Testis (tissue), 3 donors: Measurements from ENCODE around the gene SERPINA12. TPM values are rescaled to one million over a fixed set of nuclear protein-coding genes. Genes with fewer than 3 reads are reported as not detected.

Experiments
- DNase-seq: peaks from one replicate; pipeline ENCODE4 v3.0.0-alpha.2; 2019
- H3K27ac ChIP-seq, 2 donors: fragments of 200-600 bp; sonication (generic); one replicate each; pipeline ENCODE4 v1.5.1; 2019
- H3K27me3 ChIP-seq: fragments of 200-600 bp; sonication (generic); one replicate; pipeline ENCODE4 v1.5.1; 2019
- H3K36me3 ChIP-seq: fragments of 200-600 bp; sonication (generic); one replicate; pipeline ENCODE4 v1.5.1; 2017; ENCODE audit warnings: low read depth; ENCODE audit errors: missing control alignments
- H3K4me1 ChIP-seq: fragments of 200-600 bp; sonication (generic); one replicate; pipeline ENCODE4 v1.5.1; 2019
- H3K4me3 ChIP-seq, 2 donors: fragments of 200-600 bp; sonication (generic); one replicate each; pipeline ENCODE4 v1.5.1; 2017 to 2019
- H3K9me3 ChIP-seq: fragments of 200-600 bp; sonication (generic); one replicate; pipeline ENCODE4 v1.5.1; 2017
- POLR2A ChIP-seq: fragments of 450-650 bp; IDR thresholded peaks from one replicate; pipeline ENCODE4 v1.6.1; 2017; ENCODE audit warnings: antibody characterized with exemption, mild to moderate bottlenecking, moderate library complexity
- WGBS, 2 donors: methylation state at CpG; one replicate each; pipeline ENCODE4 v1.1.5; 2018; 5-methylcytosine and 5-hydroxymethylcytosine counted together
- intact Hi-C: fragments of 100-400 bp; cut with DNase I; formaldehyde crosslinking; loops from one replicate; pipeline ENCODE4 v1.15.1; 2023; ENCODE audit warnings: low total_unique reads
- polyA plus RNA-seq: library from polyadenylated mRNA; stranded (reverse); fragments of 350-450 nt; fragmentation: Illumina TruSeq; extraction: RNeasy Lipid Tissue Mini Kit (QIAGEN cat#74804); gene quantifications from one replicate; pipeline ENCODE4 v1.2.3, GENCODE V29; 2014; ENCODE audit warnings: low read depth, low replicate concordance; ENCODE audit not compliant: insufficient read depth
- total RNA-seq, 2 donors: library from RNA; depleted of rRNA; stranded (reverse); fragments of >200 nt; gene quantifications; one replicate each; pipeline ENCODE4 v1.2.3, GENCODE V29; 2016
- TF ChIP-seq, protein P1 (sequence below), 3 experiments: fragments of 450-650 bp in 2 of 3; fragments of 200-600 bp in 1 of 3; sonication (generic) in 1 of 3; IDR thresholded peaks; one replicate each; pipeline ENCODE4 v1.5.1; 2016 to 2019; ENCODE audit warnings: antibody characterized with exemption in 3 of 3, mild to moderate bottlenecking in 2 of 3, moderate library complexity in 1 of 3

Gene SERPINA12
- total and polyA plus RNA-seq, 3 donors from 2014 or later: 0.25 to 0.47 TPM; not detected in 1

GRCh38 chr14:94441531-94442205, 67.6 kb downstream of the SERPINA12 start:
- Histone ChIP-seq H3K36me3 (no peaks in the 10 kb centered on the region), H3K27ac (no peak overlapping the region), H3K4me1 (no peaks in the 10 kb centered on the region), H3K9me3 (no peaks in the 10 kb centered on the region), H3K27me3 (no peaks in the 10 kb centered on the region), H3K4me3 (no peak overlapping the region)
- 91 to 93% methylated on average over 12 of the region's 12 CpGs for WGBS, 2 donors
- TF ChIP-seq, protein P1, sequence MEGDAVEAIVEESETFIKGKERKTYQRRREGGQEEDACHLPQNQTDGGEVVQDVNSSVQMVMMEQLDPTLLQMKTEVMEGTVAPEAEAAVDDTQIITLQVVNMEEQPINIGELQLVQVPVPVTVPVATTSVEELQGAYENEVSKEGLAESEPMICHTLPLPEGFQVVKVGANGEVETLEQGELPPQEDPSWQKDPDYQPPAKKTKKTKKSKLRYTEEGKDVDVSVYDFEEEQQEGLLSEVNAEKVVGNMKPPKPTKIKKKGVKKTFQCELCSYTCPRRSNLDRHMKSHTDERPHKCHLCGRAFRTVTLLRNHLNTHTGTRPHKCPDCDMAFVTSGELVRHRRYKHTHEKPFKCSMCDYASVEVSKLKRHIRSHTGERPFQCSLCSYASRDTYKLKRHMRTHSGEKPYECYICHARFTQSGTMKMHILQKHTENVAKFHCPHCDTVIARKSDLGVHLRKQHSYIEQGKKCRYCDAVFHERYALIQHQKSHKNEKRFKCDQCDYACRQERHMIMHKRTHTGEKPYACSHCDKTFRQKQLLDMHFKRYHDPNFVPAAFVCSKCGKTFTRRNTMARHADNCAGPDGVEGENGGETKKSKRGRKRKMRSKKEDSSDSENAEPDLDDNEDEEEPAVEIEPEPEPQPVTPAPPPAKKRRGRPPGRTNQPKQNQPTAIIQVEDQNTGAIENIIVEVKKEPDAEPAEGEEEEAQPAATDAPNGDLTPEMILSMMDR (IDR thresholded peaks at IDR 0.05): no peak
- no peak for TF ChIP-seq POLR2A
- intact Hi-C loops: no loop called here
- no peak for DNase-seq

- H3K9me3 ChIP-seq: no peaks in the 10 kb centered on the region
- no peaks in the 10 kb centered on the region for H3K36me3 ChIP-seq
- intact Hi-C loops: no loop called here
- WGBS, 2 donors: 80 to 98% methylated on average over 4 of the region's 4 CpGs
- no peak for DNase-seq
- no peaks in the 10 kb centered on the region for H3K27me3 ChIP-seq
- no peak for TF ChIP-seq POLR2A
- TF ChIP-seq, protein P1 (IDR thresholded peaks at IDR 0.05): no peak
- no peak overlapping the region for H3K4me3 ChIP-seq
- H3K4me1 ChIP-seq: no peaks in the 10 kb centered on the region
- no peak overlapping the region for H3K27ac ChIP-seq
Measured at GRCh38 chr14:94441130-94441529, 68.1 kb downstream of the SERPINA12 start.

DNA sequence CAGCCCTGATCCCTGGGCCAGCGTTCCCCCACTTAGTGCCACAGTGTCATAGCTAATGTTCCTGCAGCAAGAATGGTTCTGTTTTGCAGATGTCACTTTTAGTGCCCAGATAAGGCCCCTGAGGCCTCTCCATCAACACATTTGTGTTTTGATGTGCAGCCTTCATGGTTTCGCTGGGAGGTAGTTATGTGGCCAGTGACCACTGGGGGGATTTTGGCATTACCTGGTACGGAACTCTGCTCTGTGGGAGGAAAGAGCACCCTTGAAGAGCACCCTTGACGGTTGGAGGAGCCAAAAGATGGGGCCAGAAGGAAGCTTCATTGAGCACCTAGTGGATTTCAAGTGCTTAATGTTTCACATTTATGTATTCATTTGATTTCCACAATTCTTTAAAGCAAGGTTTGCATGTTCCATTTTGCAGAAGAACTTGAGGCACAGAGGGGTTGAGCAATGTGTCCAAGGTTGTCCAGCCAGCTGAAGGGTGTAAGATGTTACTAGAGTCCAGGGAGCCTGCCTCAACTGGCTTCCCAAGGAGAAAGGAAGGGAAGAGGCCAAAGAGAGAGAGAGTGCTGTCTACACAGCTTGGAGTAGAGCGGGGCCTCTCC, 69.7 kb downstream of the SERPINA12 start:
- H3K27ac ChIP-seq: no peak overlapping the region
- no peaks in the 10 kb centered on the region for H3K36me3 ChIP-seq
- WGBS, 2 donors: 83 to 87% methylated on average over 5 of the region's 5 CpGs
- H3K27me3 ChIP-seq: no peaks in the 10 kb centered on the region
- TF ChIP-seq, protein P1 (IDR thresholded peaks at IDR 0.05): no peak
- no peak for TF ChIP-seq POLR2A
- intact Hi-C loops: no loop called here
- H3K4me3 ChIP-seq: no peak overlapping the region
- H3K9me3 ChIP-seq: no peaks in the 10 kb centered on the region
- DNase-seq: no peak
- H3K4me1 ChIP-seq: no peaks in the 10 kb centered on the region

Other genes with a start within 250 kb of the SERPINA12 start
- gene SERPINA10, start 216.2 kb downstream of the SERPINA12 start, total RNA-seq: not detected
- not detected for gene SERPINA10, start 216.2 kb downstream of the SERPINA12 start, polyA plus RNA-seq
- not detected for gene SERPINA6, start 186.1 kb downstream of the SERPINA12 start, total RNA-seq
- gene SERPINA6, start 186.1 kb downstream of the SERPINA12 start, polyA plus RNA-seq: 1.8 TPM
- gene SERPINA2, start 142.8 kb downstream of the SERPINA12 start, total RNA-seq: not detected
- gene SERPINA2, start 142.8 kb downstream of the SERPINA12 start, polyA plus RNA-seq: not detected
- gene SERPINA1, start 120.9 kb downstream of the SERPINA12 start, total RNA-seq: 1 to 10 TPM; 1.0 to 2.2 TPM
- 123 TPM for gene SERPINA1, start 120.9 kb downstream of the SERPINA12 start, polyA plus RNA-seq
- not detected for gene SERPINA11, start 56.7 kb downstream of the SERPINA12 start, total RNA-seq
- not detected for gene SERPINA11, start 56.7 kb downstream of the SERPINA12 start, polyA plus RNA-seq
- gene SERPINA9, start 33.3 kb downstream of the SERPINA12 start, total RNA-seq: not detected
- not detected for gene SERPINA9, start 33.3 kb downstream of the SERPINA12 start, polyA plus RNA-seq
- gene SERPINA4, start 52.0 kb upstream of the SERPINA12 start, total RNA-seq: under 1 TPM in 1 of 2 donors, not detected in 1; 0.19 TPM
- 0.25 TPM for gene SERPINA4, start 52.0 kb upstream of the SERPINA12 start, polyA plus RNA-seq
- gene SERPINA5, start 72.0 kb upstream of the SERPINA12 start, total RNA-seq: 1,000 to 10,000 TPM in 1 of 2 donors, 100 to 1,000 TPM in 1; 940 to 1,154 TPM
- gene SERPINA5, start 72.0 kb upstream of the SERPINA12 start, polyA plus RNA-seq: 1,170 TPM
- gene SERPINA3, start 102.9 kb upstream of the SERPINA12 start, total RNA-seq: 100 to 1,000 TPM in 1 of 2 donors, 10 to 100 TPM in 1; 27.4 to 238 TPM
- 28.2 TPM for gene SERPINA3, start 102.9 kb upstream of the SERPINA12 start, polyA plus RNA-seq